Activated CD8-positive, alpha-beta T cell treated with anti-CD3 and anti-CD28 coated beads for 36 hours (primary cell): ENCODE results near the gene RFTN1. TPM values are rescaled to one million over a fixed set of nuclear protein-coding genes. Genes with fewer than 3 reads are reported as not detected.

Experiments
- ATAC-seq: fragments of 200-7000 bp; cut with Tn5 transposase; one replicate; pipeline ENCODE4 v1.10.0; 2021; ENCODE audit warnings: mild to moderate bottlenecking, moderate library complexity
- CTCF ChIA-PET: fragments of 350-600 bp; sonication (Branson Sonifier 250); formaldehyde crosslinking; loops from one replicate; lab custom pipeline; 2021; ENCODE audit warnings: antibody characterized with exemption; lab: Charles Lee
- POLR2A ChIA-PET: fragments of 350-600 bp; sonication (Branson Sonifier 250); formaldehyde crosslinking; loops from one replicate; lab custom pipeline; 2021; ENCODE audit warnings: antibody characterized with exemption; lab: Charles Lee
- DNase-seq: peaks from one replicate; pipeline ENCODE4 v3.0.0-alpha.2; 2020
- H3K27ac Mint-ChIP-seq: one replicate; pipeline ENCODE4 v1.8.0; 2021; ENCODE audit warnings: mild to moderate bottlenecking, mixed read lengths
- H3K27me3 Mint-ChIP-seq: one replicate; pipeline ENCODE4 v1.8.0; 2021; ENCODE audit warnings: mixed read lengths
- H3K36me3 Mint-ChIP-seq: one replicate; pipeline ENCODE4 v1.8.0; 2021; ENCODE audit warnings: low read depth, mixed read lengths
- H3K4me1 Mint-ChIP-seq: one replicate; pipeline ENCODE4 v1.8.0; 2021; ENCODE audit warnings: low read depth, mixed read lengths
- H3K4me3 Mint-ChIP-seq: one replicate; pipeline ENCODE4 v1.8.0; 2021; ENCODE audit warnings: mild to moderate bottlenecking, moderate library complexity, mixed read lengths
- H3K9me3 Mint-ChIP-seq: one replicate; pipeline ENCODE4 v1.8.0; 2021; ENCODE audit warnings: mixed read lengths
- CTCF ChIP-seq: fragments of 200-600 bp; IDR thresholded peaks from one replicate; pipeline ENCODE4 v1.8.0; 2022; ENCODE audit warnings: antibody characterized with exemption, mild to moderate bottlenecking
- intact Hi-C: fragments of 100-400 bp; cut with micrococcal nuclease; formaldehyde crosslinking; loops from one replicate; pipeline ENCODE4 v1.10.0; 2022
- total RNA-seq, 2 experiments: library from RNA; stranded (reverse); gene quantifications; one replicate each; pipeline ENCODE4 v1.2.3, GENCODE V29; 2021

Gene RFTN1
- total RNA-seq, 2 experiments from 2014 or later = 113 to 125 TPM

DNA sequence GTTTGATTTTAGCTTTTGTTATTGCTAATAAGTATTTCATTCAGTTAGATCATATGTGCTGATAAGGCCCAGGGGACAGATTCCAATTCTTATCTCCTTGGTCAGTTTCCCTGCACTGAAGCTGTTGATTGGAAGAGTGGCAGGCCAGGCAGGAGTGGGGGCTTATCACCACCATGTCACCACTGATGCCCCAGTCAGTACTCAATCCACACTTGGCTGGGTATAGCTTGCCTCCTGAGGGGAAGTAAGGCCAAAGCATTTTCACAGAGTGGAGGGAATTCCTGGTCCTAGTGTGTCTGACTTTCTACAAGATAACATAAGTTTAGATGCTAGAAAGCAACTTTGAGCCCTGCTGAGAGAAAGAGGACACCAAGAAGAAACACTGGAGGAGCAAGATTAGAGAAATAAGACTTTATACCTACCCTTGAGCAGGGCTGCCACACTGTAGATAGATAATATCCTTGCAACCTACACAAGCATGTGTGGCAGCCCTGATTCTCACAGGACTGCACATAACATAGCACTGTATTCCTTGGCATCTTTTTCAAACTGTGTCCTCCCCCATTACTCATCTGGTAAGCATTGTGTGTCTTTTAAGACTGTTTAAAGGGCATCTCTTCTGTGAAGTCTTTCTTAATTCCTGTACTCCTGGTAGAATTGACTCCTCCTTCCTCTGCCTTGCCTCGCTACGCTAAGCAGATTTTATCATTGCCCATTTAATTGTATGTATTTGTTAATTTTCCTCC, 224.2 kb downstream of the RFTN1 start:
- peaks cover 82% of the 10 kb centered on the region for H3K36me3 Mint-ChIP-seq
- H3K9me3 Mint-ChIP-seq = peaks cover 13% of the 10 kb centered on the region
- intact Hi-C loops = loop anchor here (5.0 kb wide), 2 partner anchors 93 to 223 kb away; partner anchors contain the start of gene RFTN1
- no peak for ATAC-seq
- peaks cover 78% of the 10 kb centered on the region for H3K4me1 Mint-ChIP-seq
- H3K27ac Mint-ChIP-seq = peak overlapping the region; percentile 98
- no peaks in the 10 kb centered on the region for H3K27me3 Mint-ChIP-seq
- no peak for TF ChIP-seq CTCF
- peak overlapping the region; percentile 93 for H3K4me3 Mint-ChIP-seq
- POLR2A ChIA-PET = interaction anchor here (0.7 to 9.2 kb wide), 10 partner anchors 14 to 255 kb away, joined by 3 to 86 read pairs (median 6); partner anchors contain the start of genes DPH3 and OXNAD1
- DNase-seq = no peak
- CTCF ChIA-PET = interaction anchor here (1.4 to 9.8 kb wide), 9 partner anchors 15 to 262 kb away, joined by 4 to 274 read pairs (median 12); partner anchors contain the start of genes DPH3 and OXNAD1

DNA sequence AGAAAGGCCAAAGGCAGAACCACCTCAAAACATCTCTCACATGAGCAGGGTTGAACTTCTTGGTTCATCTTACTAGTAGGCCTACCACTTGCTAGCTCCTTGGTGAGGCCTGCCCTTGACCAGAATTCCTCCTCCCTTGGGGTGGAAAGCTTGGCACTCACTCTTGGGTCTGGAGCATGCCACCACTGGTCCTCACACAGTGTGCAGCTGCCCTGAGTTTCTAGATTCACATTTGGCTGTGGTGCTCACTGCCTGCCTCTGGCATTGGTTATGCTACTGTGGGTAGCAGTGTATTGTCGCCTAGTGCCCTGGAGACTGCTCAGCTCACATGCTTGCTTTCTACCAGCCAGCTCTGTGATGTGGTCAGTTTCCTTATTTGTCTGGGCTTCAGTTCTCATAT, 224.8 kb downstream of the RFTN1 start:
- peaks cover 78% of the 10 kb centered on the region for H3K4me1 Mint-ChIP-seq
- ChIA-PET POLR2A (interaction anchor here (0.6 to 9.2 kb wide), 12 partner anchors 14 to 255 kb away, joined by 3 to 86 read pairs (median 5); partner anchors contain the start of genes DPH3 and OXNAD1), CTCF (interaction anchor here (0.7 to 9.8 kb wide), 12 partner anchors 10 to 309 kb away, joined by 3 to 274 read pairs (median 7); partner anchors contain the start of genes DPH3 and OXNAD1)
- H3K4me3 Mint-ChIP-seq = peak overlapping the region; percentile 93
- peak overlapping the region; percentile 98 for H3K27ac Mint-ChIP-seq
- H3K9me3 Mint-ChIP-seq = peaks cover 10% of the 10 kb centered on the region
- H3K27me3 Mint-ChIP-seq = no peaks in the 10 kb centered on the region
- no peak for TF ChIP-seq CTCF
- intact Hi-C loops = loop anchor here (5.0 kb wide), 2 partner anchors 94 to 224 kb away; partner anchors contain the start of gene RFTN1
- ATAC-seq = no peak
- peaks cover 82% of the 10 kb centered on the region for H3K36me3 Mint-ChIP-seq
- DNase-seq = no peak

GRCh38 chr3:16286751-16287543, 226.6 kb downstream of the RFTN1 start:
- Mint-ChIP-seq H3K9me3 (no peaks in the 10 kb centered on the region), H3K27me3 (no peaks in the 10 kb centered on the region), H3K4me1 (peaks cover 69% of the 10 kb centered on the region), H3K36me3 (peaks cover 83% of the 10 kb centered on the region), H3K27ac (peak overlapping the region; percentile 98), H3K4me3 (peak overlapping the region; percentile 93)
- CTCF ChIA-PET = interaction anchor here (0.9 to 11.5 kb wide), 9 partner anchors 9 to 263 kb away, joined by 4 to 138 read pairs (median 9); partner anchors contain the start of genes DPH3 and OXNAD1
- no peak for TF ChIP-seq CTCF
- POLR2A ChIA-PET = interaction anchor here (0.7 to 4.4 kb wide), 11 partner anchors 8 to 226 kb away, joined by 3 to 18 read pairs (median 5); partner anchors contain the start of genes DPH3 and RFTN1
- intact Hi-C loops = loop anchor here (5.0 kb wide), 2 partner anchors 95 to 225 kb away; partner anchors contain the start of gene RFTN1
- ATAC-seq (no peak), DNase-seq (no peak)

DNA sequence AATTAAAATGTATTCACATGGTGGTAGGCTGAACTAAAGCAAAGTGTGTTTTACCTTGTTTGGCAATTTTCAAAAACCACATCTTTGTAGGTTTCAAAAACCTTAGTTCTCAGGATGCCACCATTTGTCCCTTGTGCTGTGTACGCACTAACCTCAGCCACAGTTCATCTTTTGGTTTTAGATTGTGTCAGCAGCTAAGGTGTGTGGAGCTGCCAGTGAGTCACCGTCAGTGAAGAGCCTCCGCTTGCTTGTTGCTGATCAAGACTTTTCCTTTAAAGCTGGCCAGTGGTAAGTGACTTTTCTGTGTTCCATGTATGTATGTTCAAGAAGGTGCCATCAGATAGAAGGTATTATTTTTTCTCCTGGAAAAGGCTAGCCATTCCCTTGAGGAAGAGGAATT, 227.3 kb downstream of the RFTN1 start:
- H3K36me3 Mint-ChIP-seq = peaks cover 80% of the 10 kb centered on the region
- peak; percentile 83 for DNase-seq

More for the DNA sequence above, 227.3 kb downstream of the RFTN1 start:
- H3K4me1 Mint-ChIP-seq = peaks cover 62% of the 10 kb centered on the region
- no peaks in the 10 kb centered on the region for H3K9me3 Mint-ChIP-seq
- peak; percentile 84 for ATAC-seq
- TF ChIP-seq CTCF = no peak
- intact Hi-C loops = loop anchor here (5.0 kb wide), 2 partner anchors 96 to 226 kb away; partner anchors contain the start of gene RFTN1
- peak overlapping the region; percentile 93 for H3K4me3 Mint-ChIP-seq
- CTCF ChIA-PET = interaction anchor here (0.7 to 11.5 kb wide), 12 partner anchors 9 to 266 kb away, joined by 3 to 138 read pairs (median 6); partner anchors contain the start of genes DPH3 and OXNAD1
- POLR2A ChIA-PET = interaction anchor here (0.7 to 4.4 kb wide), 11 partner anchors 9 to 227 kb away, joined by 3 to 18 read pairs (median 5); partner anchors contain the start of genes DPH3 and RFTN1
- peak overlapping the region; percentile 98 for H3K27ac Mint-ChIP-seq
- H3K27me3 Mint-ChIP-seq = no peaks in the 10 kb centered on the region
